ENCODE measurements around the gene OXCT2.
"Not testable (repeated sequence)": the region's sequence is repeated elsewhere in the genome, so short reads cannot be mapped to it uniquely, and the experiment has no call there.

Gene OXCT2

GRCh38 chr1:39771022-39771532, at the start of gene OXCT2:
OXCT2 (minus strand) TSS chr1:39771348; CDS start chr1:39771255, 93 bp downstream.
- not testable (repeated sequence) for DNase-seq

- no peak for DNase-seq
Observed at GRCh38 chr1:39819091-39819812, 48.1 kb upstream of the OXCT2 start.

- DNase-seq = no peak
Observed at GRCh38 chr1:39818482-39818881, 47.3 kb upstream of the OXCT2 start.

- peak; percentile 91 for DNase-seq
Observed at GRCh38 chr1:39817091-39817932, 46.2 kb upstream of the OXCT2 start.

- DNase-seq = peak; percentile 98
Observed at GRCh38 chr1:39816415-39817090, 45.4 kb upstream of the OXCT2 start.

- no peak for DNase-seq
Observed at GRCh38 chr1:39812913-39813312, 41.8 kb upstream of the OXCT2 start.

- no peak for DNase-seq
Observed at GRCh38 chr1:39808784-39809517, 37.8 kb upstream of the OXCT2 start.

- DNase-seq = no peak
Observed at GRCh38 chr1:39805385-39805784, 34.2 kb upstream of the OXCT2 start.

- no peak for DNase-seq
Observed at GRCh38 chr1:39802496-39803260, 31.5 kb upstream of the OXCT2 start.

- DNase-seq = no peak
Observed at GRCh38 chr1:39800471-39800835, 29.3 kb upstream of the OXCT2 start.

- DNase-seq = peak; percentile 99
Observed at GRCh38 chr1:39799770-39800470, 28.8 kb upstream of the OXCT2 start.

GRCh38 chr1:39798859-39799769, 28.0 kb upstream of the OXCT2 start:
- not testable (repeated sequence) for DNase-seq

GRCh38 chr1:39795651-39796050, 24.5 kb upstream of the OXCT2 start:
- no peak for DNase-seq

GRCh38 chr1:39791838-39792237, 20.7 kb upstream of the OXCT2 start:
- DNase-seq = no peak

- no peak for DNase-seq
Observed at GRCh38 chr1:39789571-39790110, 18.5 kb upstream of the OXCT2 start.

GRCh38 chr1:39788758-39789570, 17.8 kb upstream of the OXCT2 start, which contains the start of gene BMP8B:
BMP8B (minus strand) TSS chr1:39788865; CDS start chr1:39788485, 380 bp downstream.
- peak; percentile 97 for DNase-seq

- no peak for DNase-seq
Observed at GRCh38 chr1:39788426-39788757, 17.2 kb upstream of the OXCT2 start.

GRCh38 chr1:39787964-39788363, 16.8 kb upstream of the OXCT2 start:
- not testable (repeated sequence) for DNase-seq

- no peak for DNase-seq
Observed at GRCh38 chr1:39787468-39787867, 16.3 kb upstream of the OXCT2 start.

Measured in DMS 273 treated with DMSO at 0.1 percent for 48 hours (cell line).